Gastroesophageal sphincter (tissue), 4 donors: Measurements from ENCODE around the gene IYD. TPM values are rescaled to one million over a fixed set of nuclear protein-coding genes. Genes with fewer than 3 reads are reported as not detected.

ENCODE experiments used
- ATAC-seq: fragments of 150-250 bp; one replicate; pipeline ENCODE4 v1.9.1; 2016; ENCODE audit warnings: mild to moderate bottlenecking, moderate library complexity
- H3K27ac ChIP-seq, 4 donors: fragments of 200-600 bp; sonication (generic) in 3 of 4; 1 replicate in 3 of 4; 2 replicates in 1 of 4; pipeline ENCODE4 v1.5.1; 2016 to 2019
- H3K27me3 ChIP-seq: fragments of 200-600 bp; sonication (generic); one replicate; pipeline ENCODE4 v1.5.1; 2019
- H3K36me3 ChIP-seq, 2 donors: fragments of 200-600 bp; sonication (generic); one replicate each; pipeline ENCODE4 v1.5.1; 2019; ENCODE audit warnings: control low read depth in 1 of 2
- H3K4me1 ChIP-seq, 3 donors: fragments of 200-600 bp; sonication (generic); 1 replicate in 2 of 3; 2 replicates in 1 of 3; pipeline ENCODE4 v1.5.1; 2016 to 2019; ENCODE audit warnings: control low read depth in 2 of 3
- H3K4me3 ChIP-seq, 2 donors: fragments of 200-600 bp; sonication (generic); one replicate each; pipeline ENCODE4 v1.5.1; 2019; ENCODE audit warnings: mild to moderate bottlenecking in 1 of 2, moderate library complexity in 1 of 2
- H3K9me3 ChIP-seq, 3 donors: fragments of 200-600 bp; sonication (generic); one replicate each; pipeline ENCODE4 v1.5.1; 2017 to 2019; ENCODE audit warnings: control low read depth in 2 of 3
- EP300 ChIP-seq: sonication (generic); formaldehyde crosslinking; IDR thresholded peaks from one replicate; pipeline ENCODE4 v1.6.1; 2017; ENCODE audit warnings: antibody characterized with exemption, mild to moderate bottlenecking
- POLR2A ChIP-seq, 2 donors: fragments of 450-650 bp; IDR thresholded peaks; one replicate each; pipeline ENCODE4 v1.6.1; 2017; ENCODE audit warnings: antibody characterized with exemption in 2 of 2, mild to moderate bottlenecking in 2 of 2, moderate library complexity in 1 of 2
- POLR2AphosphoS5 ChIP-seq: sonication (generic); formaldehyde crosslinking; IDR thresholded peaks from one replicate; pipeline ENCODE4 v1.6.1; 2017; ENCODE audit warnings: antibody characterized with exemption
- WGBS, 2 donors: methylation state at CpG; one replicate each; pipeline ENCODE4 v1.1.5; 2018; ENCODE audit warnings: low coverage in 1 of 2; 5-methylcytosine and 5-hydroxymethylcytosine counted together
- total RNA-seq, 4 donors: library from RNA; depleted of rRNA; stranded (reverse); fragments of >200 nt; gene quantifications; one replicate each; pipeline ENCODE4 v1.1.0, GENCODE V29; 2016
- TF ChIP-seq, protein P1 (sequence below), 4 experiments: fragments of 200-600 bp in 2 of 4; fragments of 450-650 bp in 2 of 4; sonication (generic) in 1 of 4; IDR thresholded peaks; one replicate each; pipeline ENCODE4 v1.5.1; 2017 to 2019; ENCODE audit warnings: antibody characterized with exemption in 4 of 4, mild to moderate bottlenecking in 2 of 4, moderate library complexity in 2 of 4

IYD gene
- total RNA-seq, 4 donors from 2014 or later: not detected

DNA sequence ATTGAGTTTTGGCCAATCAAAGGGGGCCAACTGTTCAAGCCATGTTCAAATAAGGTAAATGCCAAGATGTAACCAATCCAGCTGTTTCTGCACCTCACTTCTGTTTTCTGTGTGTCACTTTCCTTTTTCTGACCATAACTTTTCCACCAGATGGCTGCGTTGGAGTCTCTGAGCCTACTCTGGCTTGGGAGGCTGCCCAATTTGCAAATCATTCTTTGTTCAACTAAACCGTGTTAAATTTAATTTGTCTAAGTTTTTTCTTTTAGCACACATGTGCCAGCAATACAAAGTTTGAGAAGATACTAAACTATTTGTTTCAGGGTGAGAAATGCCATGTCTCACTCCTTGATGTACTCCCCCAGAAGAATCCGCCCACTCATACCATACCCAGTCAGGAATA is 52.1 kb downstream of the IYD start:
- Histone ChIP-seq H3K4me3 (no peak overlapping the region), H3K9me3 (no peaks in the 10 kb centered on the region), H3K36me3 (no peaks in the 10 kb centered on the region), H3K4me1 (peaks cover 0 to 14% (median 0%) of the 10 kb centered on the region in 3 donors), H3K27ac (no peak overlapping the region), H3K27me3 (peaks cover 7% of the 10 kb centered on the region)
- no peak for ATAC-seq
- TF ChIP-seq POLR2AphosphoS5 (no peak), POLR2A (IDR thresholded peaks at IDR 0.05) (no peak), EP300 (no peak)
- TF ChIP-seq, protein P1, sequence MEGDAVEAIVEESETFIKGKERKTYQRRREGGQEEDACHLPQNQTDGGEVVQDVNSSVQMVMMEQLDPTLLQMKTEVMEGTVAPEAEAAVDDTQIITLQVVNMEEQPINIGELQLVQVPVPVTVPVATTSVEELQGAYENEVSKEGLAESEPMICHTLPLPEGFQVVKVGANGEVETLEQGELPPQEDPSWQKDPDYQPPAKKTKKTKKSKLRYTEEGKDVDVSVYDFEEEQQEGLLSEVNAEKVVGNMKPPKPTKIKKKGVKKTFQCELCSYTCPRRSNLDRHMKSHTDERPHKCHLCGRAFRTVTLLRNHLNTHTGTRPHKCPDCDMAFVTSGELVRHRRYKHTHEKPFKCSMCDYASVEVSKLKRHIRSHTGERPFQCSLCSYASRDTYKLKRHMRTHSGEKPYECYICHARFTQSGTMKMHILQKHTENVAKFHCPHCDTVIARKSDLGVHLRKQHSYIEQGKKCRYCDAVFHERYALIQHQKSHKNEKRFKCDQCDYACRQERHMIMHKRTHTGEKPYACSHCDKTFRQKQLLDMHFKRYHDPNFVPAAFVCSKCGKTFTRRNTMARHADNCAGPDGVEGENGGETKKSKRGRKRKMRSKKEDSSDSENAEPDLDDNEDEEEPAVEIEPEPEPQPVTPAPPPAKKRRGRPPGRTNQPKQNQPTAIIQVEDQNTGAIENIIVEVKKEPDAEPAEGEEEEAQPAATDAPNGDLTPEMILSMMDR (IDR thresholded peaks at IDR 0.05): no peak
- 20 to 66% methylated on average over 2 to 3 of the region's 3 CpGs for WGBS, 2 donors

DNA sequence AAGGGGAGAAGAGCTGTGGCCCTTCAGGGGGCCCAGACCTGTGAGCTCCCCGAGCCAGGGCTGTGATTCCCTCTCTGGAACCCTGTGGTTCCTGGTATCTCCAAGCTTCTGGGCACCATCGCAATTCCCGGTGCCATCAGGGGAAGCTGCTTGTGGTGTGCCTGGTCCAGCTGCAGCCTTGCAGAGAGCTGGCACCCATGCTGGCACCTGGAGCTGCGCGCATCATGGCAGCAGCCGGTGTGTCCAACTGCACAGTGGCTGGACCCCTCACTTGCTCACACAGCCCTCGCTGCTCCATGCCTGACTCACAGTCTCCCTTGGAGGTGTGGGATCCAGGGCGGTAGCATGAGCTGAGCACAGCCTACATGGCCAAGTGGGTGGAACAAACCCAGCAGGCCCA is 56.7 kb downstream of the IYD start:
- no CpG with 5 or more reads among the region's 8 CpGs for WGBS, 2 donors

DNA sequence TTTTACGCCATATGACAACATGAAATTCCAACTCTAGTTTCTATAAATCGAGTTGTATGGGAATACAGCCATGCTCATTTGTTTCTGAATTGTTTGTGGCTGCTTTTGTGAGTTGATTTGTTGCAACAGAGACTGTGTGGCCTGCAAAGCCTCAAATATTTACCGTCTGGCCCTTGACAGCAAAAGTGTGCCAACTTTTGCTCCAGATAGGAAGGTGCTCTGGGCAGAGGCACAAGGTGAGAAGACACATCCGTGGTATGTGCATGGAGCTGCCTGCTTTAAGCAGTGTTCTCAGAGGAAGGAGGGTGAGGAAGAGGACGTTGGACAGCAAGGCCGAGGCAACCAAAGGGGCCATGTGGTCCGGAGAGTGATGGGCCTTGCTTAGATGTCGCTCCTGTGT is 57.4 kb downstream of the IYD start:
- TF ChIP-seq POLR2AphosphoS5 (no peak), POLR2A (IDR thresholded peaks at IDR 0.05) (no peak), EP300 (no peak)
- TF ChIP-seq, protein P1 (IDR thresholded peaks at IDR 0.05): no peak
- Histone ChIP-seq H3K4me3 (no peak overlapping the region), H3K27ac (no peak overlapping the region), H3K27me3 (no peaks in the 10 kb centered on the region), H3K4me1 (peaks cover 0 to 8% (median 0%) of the 10 kb centered on the region in 3 donors), H3K9me3 (no peaks in the 10 kb centered on the region), H3K36me3 (no peaks in the 10 kb centered on the region)
- no peak for ATAC-seq
- 59 to 60% methylated on average over 4 to 8 of the region's 8 CpGs for WGBS, 2 donors

More for the DNA sequence above, 56.7 kb downstream of the IYD start:
- Histone ChIP-seq H3K27me3 (no peaks in the 10 kb centered on the region), H3K27ac (no peak overlapping the region), H3K4me1 (peaks cover 0 to 8% (median 0%) of the 10 kb centered on the region in 3 donors), H3K36me3 (no peaks in the 10 kb centered on the region), H3K9me3 (no peaks in the 10 kb centered on the region), H3K4me3 (no peak overlapping the region)
- TF ChIP-seq EP300: no peak
- TF ChIP-seq POLR2AphosphoS5: no peak
- TF ChIP-seq POLR2A (IDR thresholded peaks at IDR 0.05): no peak
- TF ChIP-seq, protein P1 (IDR thresholded peaks at IDR 0.05): no peak
- no peak for ATAC-seq

DNA sequence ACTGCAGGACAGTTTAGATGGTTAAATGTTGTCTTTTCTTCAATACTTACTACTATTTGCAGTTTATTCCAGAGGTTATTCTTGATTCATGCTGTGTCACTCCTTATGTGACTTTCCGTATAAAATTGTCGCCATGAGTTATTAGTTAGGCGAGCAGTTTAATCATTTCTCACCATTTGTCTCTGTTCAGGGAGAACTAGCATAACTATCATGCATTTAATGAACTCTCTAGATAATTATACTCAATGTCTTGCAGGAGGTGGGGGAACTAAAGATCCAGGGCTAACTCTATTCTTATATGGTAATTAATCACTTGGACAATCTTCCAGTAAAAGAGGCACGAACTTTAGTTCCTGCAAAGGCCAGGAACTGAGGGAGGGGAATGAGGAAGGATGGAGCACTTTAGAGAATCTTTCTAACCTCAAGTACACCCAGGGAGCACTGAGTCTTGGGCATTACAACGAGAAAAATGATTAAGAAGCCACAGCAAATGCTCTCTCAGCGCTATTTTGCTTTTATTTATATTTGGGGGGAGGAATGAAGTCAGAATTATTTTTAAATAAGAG is 58.3 kb downstream of the IYD start:
- 73 to 77% methylated on average over 5 to 6 of the region's 6 CpGs for WGBS, 2 donors

DNA sequence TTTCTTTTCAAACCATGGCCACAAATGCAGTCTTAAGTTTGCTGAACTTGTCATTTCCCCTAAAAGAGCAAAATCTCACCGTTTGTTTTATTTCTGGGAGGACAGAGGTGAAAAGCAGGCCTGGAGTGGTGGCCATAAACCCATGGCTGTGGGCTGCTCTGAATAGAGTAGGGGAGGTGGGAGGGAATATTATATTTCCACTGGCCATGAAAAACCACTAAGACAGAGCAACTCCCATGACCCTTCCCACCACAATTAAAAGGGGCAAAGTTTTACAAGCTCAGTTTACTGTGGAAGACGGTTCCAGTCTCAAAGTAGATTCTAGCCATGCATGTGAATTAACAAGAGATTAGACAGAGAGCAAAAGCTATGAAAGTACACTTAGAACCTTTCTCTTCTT is 59.0 kb downstream of the IYD start:
- ATAC-seq: no peak
- no peaks in the 10 kb centered on the region for H3K9me3 ChIP-seq
- H3K4me3 ChIP-seq: no peak overlapping the region
- no peak for TF ChIP-seq EP300
- TF ChIP-seq, protein P1 (IDR thresholded peaks at IDR 0.05): no peak
- no peak for TF ChIP-seq POLR2AphosphoS5
- TF ChIP-seq POLR2A (IDR thresholded peaks at IDR 0.05): no peak
- no peaks in the 10 kb centered on the region for H3K27me3 ChIP-seq
- WGBS, 2 donors: 82 to 90% methylated on average over 2 of the region's 2 CpGs
- no peaks in the 10 kb centered on the region for H3K36me3 ChIP-seq
- peaks cover 0 to 8% (median 0%) of the 10 kb centered on the region in 3 donors for H3K4me1 ChIP-seq
- no peak overlapping the region for H3K27ac ChIP-seq

More for the DNA sequence above, 58.3 kb downstream of the IYD start:
- Histone ChIP-seq H3K27ac (no peak overlapping the region), H3K9me3 (no peaks in the 10 kb centered on the region), H3K27me3 (no peaks in the 10 kb centered on the region), H3K4me3 (no peak overlapping the region), H3K4me1 (peaks cover 0 to 8% (median 0%) of the 10 kb centered on the region in 3 donors), H3K36me3 (no peaks in the 10 kb centered on the region)
- TF ChIP-seq POLR2A (IDR thresholded peaks at IDR 0.05) (no peak), EP300 (no peak), POLR2AphosphoS5 (no peak)
- TF ChIP-seq, protein P1 (IDR thresholded peaks at IDR 0.05): no peak
- no peak for ATAC-seq
